ENCODE data around the gene FNDC5. TPM values are rescaled to one million over a fixed set of nuclear protein-coding genes. Genes with fewer than 3 reads are reported as not detected.

FNDC5 gene
- total and polyA plus RNA-seq, 2 of the 13 experiments (the other 11 are each of a cell fraction or from before 2014, with no cell fraction given) = 1.4 to 3.1 TPM

DNA sequence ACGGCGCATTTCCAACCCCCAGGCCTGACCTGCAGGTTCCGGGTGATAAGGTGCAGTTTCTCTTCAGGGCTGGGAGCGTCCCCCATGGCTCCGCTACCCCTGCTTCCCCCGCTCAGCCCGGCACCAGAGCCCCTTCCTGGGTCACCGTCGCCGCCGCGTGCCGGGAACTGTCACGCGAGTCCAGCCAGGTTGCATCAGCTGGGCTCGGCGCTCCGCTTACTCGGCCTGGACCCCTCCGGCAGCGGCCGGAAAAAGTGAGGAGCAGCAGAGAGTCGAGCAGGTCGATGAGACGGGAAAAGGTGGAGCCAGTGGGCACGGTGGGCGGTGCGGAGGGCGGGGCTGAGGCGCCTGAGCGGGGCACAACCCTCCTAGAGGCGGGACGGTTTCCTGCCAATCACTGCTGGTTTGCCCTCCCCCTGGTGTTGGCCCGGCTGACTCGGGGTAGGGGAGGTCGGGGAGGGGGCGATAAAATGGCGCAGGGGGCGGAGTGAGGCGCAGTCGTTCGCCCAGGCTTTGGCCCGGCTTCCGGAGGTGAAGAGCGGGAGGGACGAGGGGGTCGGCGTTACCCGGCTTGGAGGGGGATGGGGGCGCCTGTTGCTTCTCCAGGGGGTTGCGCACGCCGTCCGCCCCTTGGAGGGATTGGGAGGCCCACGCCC is 53.4 kb downstream of the FNDC5 start, which contains the start of the genes S100PBP and YARS1 (continued):
- TF ChIP-seq, protein P1, sequence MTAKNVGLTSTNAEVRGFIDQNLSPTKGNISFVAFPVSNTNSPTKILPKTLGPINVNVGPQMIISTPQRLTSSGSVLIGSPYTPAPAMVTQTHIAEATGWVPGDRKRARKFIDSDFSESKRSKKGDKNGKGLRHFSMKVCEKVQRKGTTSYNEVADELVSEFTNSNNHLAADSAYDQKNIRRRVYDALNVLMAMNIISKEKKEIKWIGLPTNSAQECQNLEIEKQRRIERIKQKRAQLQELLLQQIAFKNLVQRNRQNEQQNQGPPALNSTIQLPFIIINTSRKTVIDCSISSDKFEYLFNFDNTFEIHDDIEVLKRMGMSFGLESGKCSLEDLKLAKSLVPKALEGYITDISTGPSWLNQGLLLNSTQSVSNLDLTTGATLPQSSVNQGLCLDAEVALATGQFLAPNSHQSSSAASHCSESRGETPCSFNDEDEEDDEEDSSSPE (CRISPR knock-in tag; IDR thresholded peaks at IDR 0.05) = peak; percentile 81
- peak; percentile 99 for TF ChIP-seq ZNF788 (CRISPR knock-in tag; IDR thresholded peaks at IDR 0.05; ENCODE audit: borderline replicate concordance)
- TF ChIP-seq, protein P2, sequence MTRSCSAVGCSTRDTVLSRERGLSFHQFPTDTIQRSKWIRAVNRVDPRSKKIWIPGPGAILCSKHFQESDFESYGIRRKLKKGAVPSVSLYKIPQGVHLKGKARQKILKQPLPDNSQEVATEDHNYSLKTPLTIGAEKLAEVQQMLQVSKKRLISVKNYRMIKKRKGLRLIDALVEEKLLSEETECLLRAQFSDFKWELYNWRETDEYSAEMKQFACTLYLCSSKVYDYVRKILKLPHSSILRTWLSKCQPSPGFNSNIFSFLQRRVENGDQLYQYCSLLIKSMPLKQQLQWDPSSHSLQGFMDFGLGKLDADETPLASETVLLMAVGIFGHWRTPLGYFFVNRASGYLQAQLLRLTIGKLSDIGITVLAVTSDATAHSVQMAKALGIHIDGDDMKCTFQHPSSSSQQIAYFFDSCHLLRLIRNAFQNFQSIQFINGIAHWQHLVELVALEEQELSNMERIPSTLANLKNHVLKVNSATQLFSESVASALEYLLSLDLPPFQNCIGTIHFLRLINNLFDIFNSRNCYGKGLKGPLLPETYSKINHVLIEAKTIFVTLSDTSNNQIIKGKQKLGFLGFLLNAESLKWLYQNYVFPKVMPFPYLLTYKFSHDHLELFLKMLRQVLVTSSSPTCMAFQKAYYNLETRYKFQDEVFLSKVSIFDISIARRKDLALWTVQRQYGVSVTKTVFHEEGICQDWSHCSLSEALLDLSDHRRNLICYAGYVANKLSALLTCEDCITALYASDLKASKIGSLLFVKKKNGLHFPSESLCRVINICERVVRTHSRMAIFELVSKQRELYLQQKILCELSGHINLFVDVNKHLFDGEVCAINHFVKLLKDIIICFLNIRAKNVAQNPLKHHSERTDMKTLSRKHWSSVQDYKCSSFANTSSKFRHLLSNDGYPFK (CRISPR knock-in tag; IDR thresholded peaks at IDR 0.05; ENCODE audit: borderline replicate concordance) = peak; percentile 90
- no peak for TF ChIP-seq ATRX (CRISPR knock-in tag; IDR thresholded peaks at IDR 0.05; ENCODE audit: borderline replicate concordance)
- TF ChIP-seq ZNF20 (CRISPR knock-in tag; IDR thresholded peaks at IDR 0.05) = no peak
- TF ChIP-seq, protein P3, sequence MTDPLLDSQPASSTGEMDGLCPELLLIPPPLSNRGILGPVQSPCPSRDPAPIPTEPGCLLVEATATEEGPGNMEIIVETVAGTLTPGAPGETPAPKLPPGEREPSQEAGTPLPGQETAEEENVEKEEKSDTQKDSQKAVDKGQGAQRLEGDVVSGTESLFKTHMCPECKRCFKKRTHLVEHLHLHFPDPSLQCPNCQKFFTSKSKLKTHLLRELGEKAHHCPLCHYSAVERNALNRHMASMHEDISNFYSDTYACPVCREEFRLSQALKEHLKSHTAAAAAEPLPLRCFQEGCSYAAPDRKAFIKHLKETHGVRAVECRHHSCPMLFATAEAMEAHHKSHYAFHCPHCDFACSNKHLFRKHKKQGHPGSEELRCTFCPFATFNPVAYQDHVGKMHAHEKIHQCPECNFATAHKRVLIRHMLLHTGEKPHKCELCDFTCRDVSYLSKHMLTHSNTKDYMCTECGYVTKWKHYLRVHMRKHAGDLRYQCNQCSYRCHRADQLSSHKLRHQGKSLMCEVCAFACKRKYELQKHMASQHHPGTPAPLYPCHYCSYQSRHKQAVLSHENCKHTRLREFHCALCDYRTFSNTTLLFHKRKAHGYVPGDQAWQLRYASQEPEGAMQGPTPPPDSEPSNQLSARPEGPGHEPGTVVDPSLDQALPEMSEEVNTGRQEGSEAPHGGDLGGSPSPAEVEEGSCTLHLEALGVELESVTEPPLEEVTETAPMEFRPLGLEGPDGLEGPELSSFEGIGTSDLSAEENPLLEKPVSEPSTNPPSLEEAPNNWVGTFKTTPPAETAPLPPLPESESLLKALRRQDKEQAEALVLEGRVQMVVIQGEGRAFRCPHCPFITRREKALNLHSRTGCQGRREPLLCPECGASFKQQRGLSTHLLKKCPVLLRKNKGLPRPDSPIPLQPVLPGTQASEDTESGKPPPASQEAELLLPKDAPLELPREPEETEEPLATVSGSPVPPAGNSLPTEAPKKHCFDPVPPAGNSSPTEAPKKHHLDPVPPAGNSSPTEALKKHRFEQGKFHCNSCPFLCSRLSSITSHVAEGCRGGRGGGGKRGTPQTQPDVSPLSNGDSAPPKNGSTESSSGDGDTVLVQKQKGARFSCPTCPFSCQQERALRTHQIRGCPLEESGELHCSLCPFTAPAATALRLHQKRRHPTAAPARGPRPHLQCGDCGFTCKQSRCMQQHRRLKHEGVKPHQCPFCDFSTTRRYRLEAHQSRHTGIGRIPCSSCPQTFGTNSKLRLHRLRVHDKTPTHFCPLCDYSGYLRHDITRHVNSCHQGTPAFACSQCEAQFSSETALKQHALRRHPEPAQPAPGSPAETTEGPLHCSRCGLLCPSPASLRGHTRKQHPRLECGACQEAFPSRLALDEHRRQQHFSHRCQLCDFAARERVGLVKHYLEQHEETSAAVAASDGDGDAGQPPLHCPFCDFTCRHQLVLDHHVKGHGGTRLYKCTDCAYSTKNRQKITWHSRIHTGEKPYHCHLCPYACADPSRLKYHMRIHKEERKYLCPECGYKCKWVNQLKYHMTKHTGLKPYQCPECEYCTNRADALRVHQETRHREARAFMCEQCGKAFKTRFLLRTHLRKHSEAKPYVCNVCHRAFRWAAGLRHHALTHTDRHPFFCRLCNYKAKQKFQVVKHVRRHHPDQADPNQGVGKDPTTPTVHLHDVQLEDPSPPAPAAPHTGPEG (CRISPR knock-in tag; IDR thresholded peaks at IDR 0.05) = peak; percentile 62; the same call in 1 of the 2 replicates
- peak; percentile 96 for TF ChIP-seq ASH2L (IDR thresholded peaks at IDR 0.05; ENCODE audit: insufficient read length, low read depth, low read length)
- TF ChIP-seq, protein P4, sequence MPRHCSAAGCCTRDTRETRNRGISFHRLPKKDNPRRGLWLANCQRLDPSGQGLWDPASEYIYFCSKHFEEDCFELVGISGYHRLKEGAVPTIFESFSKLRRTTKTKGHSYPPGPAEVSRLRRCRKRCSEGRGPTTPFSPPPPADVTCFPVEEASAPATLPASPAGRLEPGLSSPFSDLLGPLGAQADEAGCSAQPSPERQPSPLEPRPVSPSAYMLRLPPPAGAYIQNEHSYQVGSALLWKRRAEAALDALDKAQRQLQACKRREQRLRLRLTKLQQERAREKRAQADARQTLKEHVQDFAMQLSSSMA (CRISPR knock-in tag; IDR thresholded peaks at IDR 0.05) = peak; percentile 73; the same call in 1 of the 2 replicates
- TF ChIP-seq EP300 (IDR thresholded peaks at IDR 0.05; ENCODE audit: low read depth in 2 of 2, low read length in 2 of 2) = peak; percentile 54 to 72; a peak in 3 of 4 replicates
- TF ChIP-seq EP300 (CRISPR knock-in tag; IDR thresholded peaks at IDR 0.05; ENCODE audit: borderline replicate concordance) = peak; percentile 88
- TF ChIP-seq, protein P5, sequence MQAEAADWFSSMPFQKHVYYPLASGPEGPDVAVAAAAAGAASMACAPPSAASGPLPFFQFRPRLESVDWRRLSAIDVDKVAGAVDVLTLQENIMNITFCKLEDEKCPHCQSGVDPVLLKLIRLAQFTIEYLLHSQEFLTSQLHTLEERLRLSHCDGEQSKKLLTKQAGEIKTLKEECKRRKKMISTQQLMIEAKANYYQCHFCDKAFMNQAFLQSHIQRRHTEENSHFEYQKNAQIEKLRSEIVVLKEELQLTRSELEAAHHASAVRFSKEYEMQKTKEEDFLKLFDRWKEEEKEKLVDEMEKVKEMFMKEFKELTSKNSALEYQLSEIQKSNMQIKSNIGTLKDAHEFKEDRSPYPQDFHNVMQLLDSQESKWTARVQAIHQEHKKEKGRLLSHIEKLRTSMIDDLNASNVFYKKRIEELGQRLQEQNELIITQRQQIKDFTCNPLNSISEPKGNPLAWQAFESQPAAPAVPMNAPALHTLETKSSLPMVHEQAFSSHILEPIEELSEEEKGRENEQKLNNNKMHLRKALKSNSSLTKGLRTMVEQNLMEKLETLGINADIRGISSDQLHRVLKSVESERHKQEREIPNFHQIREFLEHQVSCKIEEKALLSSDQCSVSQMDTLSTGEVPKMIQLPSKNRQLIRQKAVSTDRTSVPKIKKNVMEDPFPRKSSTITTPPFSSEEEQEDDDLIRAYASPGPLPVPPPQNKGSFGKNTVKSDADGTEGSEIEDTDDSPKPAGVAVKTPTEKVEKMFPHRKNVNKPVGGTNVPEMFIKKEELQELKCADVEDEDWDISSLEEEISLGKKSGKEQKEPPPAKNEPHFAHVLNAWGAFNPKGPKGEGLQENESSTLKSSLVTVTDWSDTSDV (CRISPR knock-in tag; IDR thresholded peaks at IDR 0.05) = peak; percentile 75; the same call in 1 of the 2 replicates
- TF ChIP-seq, protein P6, sequence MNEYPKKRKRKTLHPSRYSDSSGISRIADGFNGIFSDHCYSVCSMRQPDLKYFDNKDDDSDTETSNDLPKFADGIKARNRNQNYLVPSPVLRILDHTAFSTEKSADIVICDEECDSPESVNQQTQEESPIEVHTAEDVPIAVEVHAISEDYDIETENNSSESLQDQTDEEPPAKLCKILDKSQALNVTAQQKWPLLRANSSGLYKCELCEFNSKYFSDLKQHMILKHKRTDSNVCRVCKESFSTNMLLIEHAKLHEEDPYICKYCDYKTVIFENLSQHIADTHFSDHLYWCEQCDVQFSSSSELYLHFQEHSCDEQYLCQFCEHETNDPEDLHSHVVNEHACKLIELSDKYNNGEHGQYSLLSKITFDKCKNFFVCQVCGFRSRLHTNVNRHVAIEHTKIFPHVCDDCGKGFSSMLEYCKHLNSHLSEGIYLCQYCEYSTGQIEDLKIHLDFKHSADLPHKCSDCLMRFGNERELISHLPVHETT (CRISPR knock-in tag; conservative IDR thresholded peaks at IDR 0.05) = peak; percentile 93
